Measurements from ENCODE around the gene ADIPOR2.

DNA sequence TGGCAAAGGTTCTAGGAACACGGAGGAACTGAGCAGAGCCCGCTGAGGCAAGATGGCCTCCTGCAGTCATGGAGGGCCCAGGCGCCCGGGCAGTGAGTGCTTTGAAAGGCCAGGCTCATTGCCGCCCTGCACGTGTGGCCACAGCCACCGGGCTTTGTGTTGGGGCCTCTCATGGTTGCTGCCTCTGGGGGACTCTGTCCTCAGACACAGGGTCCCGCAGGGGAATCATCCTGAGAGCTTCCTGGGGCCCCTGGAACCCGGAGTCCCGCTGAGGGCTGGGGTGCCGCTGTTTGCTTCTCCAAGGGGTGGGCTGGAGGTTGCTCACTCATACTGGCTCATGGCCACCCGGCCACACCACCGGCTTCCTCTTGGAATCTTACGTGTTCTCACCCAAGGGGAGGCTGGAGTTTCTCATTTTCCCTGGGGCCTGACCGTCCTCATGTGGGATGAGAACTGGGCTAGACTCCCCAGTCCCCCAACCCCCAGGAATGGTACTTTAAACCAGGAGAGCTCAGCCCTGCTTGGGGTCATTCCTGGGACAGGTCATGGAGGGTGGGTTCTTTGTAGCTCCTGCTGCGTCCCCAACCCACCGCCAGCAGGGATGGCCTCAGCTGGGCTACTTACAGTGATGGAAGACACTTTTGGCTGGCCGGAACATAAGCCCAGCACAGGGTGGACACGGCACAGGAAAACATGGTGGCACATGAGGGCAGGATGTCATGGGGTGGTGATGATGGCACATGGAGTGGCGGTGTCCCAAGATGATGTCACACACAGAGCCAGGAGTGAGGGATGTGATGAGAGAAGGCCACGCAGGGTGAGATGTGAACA is 108.4 kb downstream of the ADIPOR2 start:
- TF ChIP-seq, protein P1, sequence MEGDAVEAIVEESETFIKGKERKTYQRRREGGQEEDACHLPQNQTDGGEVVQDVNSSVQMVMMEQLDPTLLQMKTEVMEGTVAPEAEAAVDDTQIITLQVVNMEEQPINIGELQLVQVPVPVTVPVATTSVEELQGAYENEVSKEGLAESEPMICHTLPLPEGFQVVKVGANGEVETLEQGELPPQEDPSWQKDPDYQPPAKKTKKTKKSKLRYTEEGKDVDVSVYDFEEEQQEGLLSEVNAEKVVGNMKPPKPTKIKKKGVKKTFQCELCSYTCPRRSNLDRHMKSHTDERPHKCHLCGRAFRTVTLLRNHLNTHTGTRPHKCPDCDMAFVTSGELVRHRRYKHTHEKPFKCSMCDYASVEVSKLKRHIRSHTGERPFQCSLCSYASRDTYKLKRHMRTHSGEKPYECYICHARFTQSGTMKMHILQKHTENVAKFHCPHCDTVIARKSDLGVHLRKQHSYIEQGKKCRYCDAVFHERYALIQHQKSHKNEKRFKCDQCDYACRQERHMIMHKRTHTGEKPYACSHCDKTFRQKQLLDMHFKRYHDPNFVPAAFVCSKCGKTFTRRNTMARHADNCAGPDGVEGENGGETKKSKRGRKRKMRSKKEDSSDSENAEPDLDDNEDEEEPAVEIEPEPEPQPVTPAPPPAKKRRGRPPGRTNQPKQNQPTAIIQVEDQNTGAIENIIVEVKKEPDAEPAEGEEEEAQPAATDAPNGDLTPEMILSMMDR (conservative IDR thresholded peaks at IDR 0.05 in 1 of 2, IDR thresholded peaks at IDR 0.05 in 1 of 2; ENCODE audit: low read depth in 1 of 2, low read length in 2 of 2) = no peak
- TF ChIP-seq EZH2 (IDR thresholded peaks at IDR 0.05; ENCODE audit: low read length, missing control alignments) = no peak

Data from fibroblast of lung (primary cell).